Lower leg skin (tissue), 3 donors: ENCODE results near the gene EEF1A1.

Experiments used
- POLR2A ChIP-seq, 2 donors: fragments of 450-650 bp; IDR thresholded peaks; one replicate each; pipeline ENCODE4 v1.6.1; 2016 to 2017; ENCODE audit warnings: antibody characterized with exemption in 2 of 2, mild to moderate bottlenecking in 1 of 2, moderate library complexity in 1 of 2
- TF ChIP-seq, protein P1 (sequence below), 3 donors: fragments of 450-650 bp; IDR thresholded peaks; one replicate each; pipeline ENCODE4 v1.5.1; 2016; ENCODE audit warnings: antibody characterized with exemption in 3 of 3, mild to moderate bottlenecking in 3 of 3, moderate library complexity in 2 of 3

DNA sequence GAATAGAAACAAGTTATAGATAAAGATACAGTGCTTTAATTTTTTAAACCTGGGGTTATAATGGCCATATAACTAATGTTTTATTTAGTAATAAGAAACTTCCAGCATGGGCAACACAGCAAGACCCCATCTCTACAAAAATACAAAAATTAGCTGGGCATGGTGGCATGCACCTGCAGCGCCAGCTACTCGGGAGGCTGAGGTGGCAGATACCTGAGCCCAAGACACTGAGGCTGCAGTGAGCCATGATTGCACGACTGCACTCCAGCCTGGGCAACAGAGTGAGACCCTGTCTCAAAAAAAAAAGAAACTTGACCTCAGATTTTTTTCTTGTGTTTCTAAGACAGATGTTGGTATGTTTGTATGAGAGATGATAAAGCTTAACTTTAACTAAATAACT is 22.9 kb downstream of the EEF1A1 start:
- no peak for TF ChIP-seq POLR2A (IDR thresholded peaks at IDR 0.05)
- TF ChIP-seq, protein P1, sequence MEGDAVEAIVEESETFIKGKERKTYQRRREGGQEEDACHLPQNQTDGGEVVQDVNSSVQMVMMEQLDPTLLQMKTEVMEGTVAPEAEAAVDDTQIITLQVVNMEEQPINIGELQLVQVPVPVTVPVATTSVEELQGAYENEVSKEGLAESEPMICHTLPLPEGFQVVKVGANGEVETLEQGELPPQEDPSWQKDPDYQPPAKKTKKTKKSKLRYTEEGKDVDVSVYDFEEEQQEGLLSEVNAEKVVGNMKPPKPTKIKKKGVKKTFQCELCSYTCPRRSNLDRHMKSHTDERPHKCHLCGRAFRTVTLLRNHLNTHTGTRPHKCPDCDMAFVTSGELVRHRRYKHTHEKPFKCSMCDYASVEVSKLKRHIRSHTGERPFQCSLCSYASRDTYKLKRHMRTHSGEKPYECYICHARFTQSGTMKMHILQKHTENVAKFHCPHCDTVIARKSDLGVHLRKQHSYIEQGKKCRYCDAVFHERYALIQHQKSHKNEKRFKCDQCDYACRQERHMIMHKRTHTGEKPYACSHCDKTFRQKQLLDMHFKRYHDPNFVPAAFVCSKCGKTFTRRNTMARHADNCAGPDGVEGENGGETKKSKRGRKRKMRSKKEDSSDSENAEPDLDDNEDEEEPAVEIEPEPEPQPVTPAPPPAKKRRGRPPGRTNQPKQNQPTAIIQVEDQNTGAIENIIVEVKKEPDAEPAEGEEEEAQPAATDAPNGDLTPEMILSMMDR (IDR thresholded peaks at IDR 0.05) = no peak
